ENCODE results near the gene NEK1. TPM values are rescaled to one million over a fixed set of nuclear protein-coding genes. Genes with fewer than 3 reads are reported as not detected.
A peak's percentile ranks its signal among the peaks of the same experiment; 100 is the strongest.

NEK1 gene
- total RNA-seq, 1 experiment from 2014 or later = 12.3 TPM

DNA sequence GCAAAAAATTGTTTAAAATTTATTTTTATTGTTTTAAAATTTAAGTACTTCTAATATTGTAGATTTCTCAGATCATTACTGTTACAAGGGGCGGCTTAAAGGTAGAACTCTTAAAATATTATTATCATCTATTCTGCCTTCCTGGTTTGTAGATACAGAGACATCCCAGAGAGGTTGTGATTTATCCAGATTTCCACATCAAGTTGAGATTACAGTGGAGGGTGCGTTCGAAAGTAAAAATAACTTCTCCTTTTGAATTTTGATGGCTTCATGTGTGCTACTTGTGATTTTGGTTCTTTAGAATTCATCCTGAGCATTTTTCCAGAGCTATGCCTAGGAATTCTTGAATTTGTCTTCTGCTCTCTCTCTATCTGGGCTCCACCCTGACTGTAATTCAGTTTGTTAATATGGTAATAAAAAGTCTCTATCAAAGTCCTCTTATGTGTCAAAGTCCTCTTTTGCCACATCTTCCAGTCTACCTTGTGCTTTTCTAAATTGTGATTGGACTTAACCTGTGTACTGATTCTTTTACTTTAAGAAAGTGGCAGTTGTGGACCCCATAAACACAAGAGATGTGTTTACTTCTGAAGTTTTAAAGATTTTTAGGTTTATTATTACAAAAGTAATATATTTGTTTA, 45.2 kb upstream of the NEK1 start:
- no peak overlapping the region for H2BK120ac ChIP-seq (ENCODE audit: low read depth, low read length, poor library complexity, severe bottlenecking)
- H2AFZ ChIP-seq (ENCODE audit: low read length) = no peak overlapping the region
- Mint-ChIP-seq H3K9me3 (no peaks in the 10 kb centered on the region), H3K27ac (peak overlapping the region in 1 of 3 experiments; percentile 82; a peak in 2 of 7 replicates), H3K4me1 (peaks cover 21 to 30% of the 10 kb centered on the region in 2 experiments), H3K27me3 (ENCODE audit: low read depth) (no peaks in the 10 kb centered on the region), H3K4me3 (no peak overlapping the region), H3K36me3 (ENCODE audit: insufficient read depth in 1 of 3, low read depth in 3 of 3) (peaks cover 0 to 11% (median 4%) of the 10 kb centered on the region in 3 experiments; a peak in 4 of 7 replicates)
- H4K20me1 ChIP-seq (ENCODE audit: control insufficient read depth, insufficient read depth, insufficient read length) = no peaks in the 10 kb centered on the region
- H3K14ac ChIP-seq (ENCODE audit: insufficient read depth, low read length) = no peak overlapping the region
- no peak overlapping the region for H2BK20ac ChIP-seq (ENCODE audit: low read depth, low read length, poor library complexity, severe bottlenecking)
- no CpG with 5 or more reads among the region's 3 CpGs for WGBS (ENCODE audit: extremely low coverage, insufficient read length, low lambda C conversion rate)
- no peak overlapping the region for H3K56ac ChIP-seq (ENCODE audit: insufficient read length, low read depth, low read length)
- H3K4ac ChIP-seq (ENCODE audit: low read depth, low read length) = no peak overlapping the region
- H2BK15ac ChIP-seq (ENCODE audit: low read depth, low read length) = no peak overlapping the region
- no peak for DNase-seq
- no peaks in the 10 kb centered on the region for H3K9me3 ChIP-seq (ENCODE audit: control insufficient read depth, low read depth, low read length)
- no peak overlapping the region for H2BK12ac ChIP-seq (ENCODE audit: insufficient read length, low read depth, low read length)
- H4K5ac ChIP-seq (ENCODE audit: insufficient read length, low read depth, low read length) = no peak overlapping the region
- no peaks in the 10 kb centered on the region for H3K79me2 ChIP-seq (ENCODE audit: insufficient read depth, low read length)
- no peak overlapping the region for H3K4me2 ChIP-seq (ENCODE audit: insufficient read depth, insufficient read length, low read length)
- TF ChIP-seq, protein P1, sequence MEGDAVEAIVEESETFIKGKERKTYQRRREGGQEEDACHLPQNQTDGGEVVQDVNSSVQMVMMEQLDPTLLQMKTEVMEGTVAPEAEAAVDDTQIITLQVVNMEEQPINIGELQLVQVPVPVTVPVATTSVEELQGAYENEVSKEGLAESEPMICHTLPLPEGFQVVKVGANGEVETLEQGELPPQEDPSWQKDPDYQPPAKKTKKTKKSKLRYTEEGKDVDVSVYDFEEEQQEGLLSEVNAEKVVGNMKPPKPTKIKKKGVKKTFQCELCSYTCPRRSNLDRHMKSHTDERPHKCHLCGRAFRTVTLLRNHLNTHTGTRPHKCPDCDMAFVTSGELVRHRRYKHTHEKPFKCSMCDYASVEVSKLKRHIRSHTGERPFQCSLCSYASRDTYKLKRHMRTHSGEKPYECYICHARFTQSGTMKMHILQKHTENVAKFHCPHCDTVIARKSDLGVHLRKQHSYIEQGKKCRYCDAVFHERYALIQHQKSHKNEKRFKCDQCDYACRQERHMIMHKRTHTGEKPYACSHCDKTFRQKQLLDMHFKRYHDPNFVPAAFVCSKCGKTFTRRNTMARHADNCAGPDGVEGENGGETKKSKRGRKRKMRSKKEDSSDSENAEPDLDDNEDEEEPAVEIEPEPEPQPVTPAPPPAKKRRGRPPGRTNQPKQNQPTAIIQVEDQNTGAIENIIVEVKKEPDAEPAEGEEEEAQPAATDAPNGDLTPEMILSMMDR (conservative IDR thresholded peaks at IDR 0.05) = no peak
- H3K79me1 ChIP-seq (ENCODE audit: insufficient read depth, low read depth, low read length, poor library complexity, severe bottlenecking) = no peaks in the 10 kb centered on the region
- H3K18ac ChIP-seq (ENCODE audit: insufficient read length, low read depth, low read length) = no peak overlapping the region
- H3K27ac ChIP-seq (ENCODE audit: insufficient read length, low read depth, low read length) = no peak overlapping the region
- no peak overlapping the region for H3K9ac ChIP-seq (ENCODE audit: extremely low read depth, insufficient read length, low read length)
- no peaks in the 10 kb centered on the region for H3K4me1 ChIP-seq (ENCODE audit: insufficient read depth, low read length)
- H3K23ac ChIP-seq (ENCODE audit: insufficient read length, low read depth, low read length) = no peak overlapping the region
- H4K91ac ChIP-seq (ENCODE audit: insufficient read length, low read depth, low read length) = no peak overlapping the region
- no peak overlapping the region for H2BK5ac ChIP-seq (ENCODE audit: insufficient read length, low read length)
- peaks cover 2% of the 10 kb centered on the region for H3K23me2 ChIP-seq (ENCODE audit: insufficient read length, low read depth, low read length, poor library complexity, severe bottlenecking)
- H3K27me3 ChIP-seq (ENCODE audit: insufficient read depth, low read length) = no peaks in the 10 kb centered on the region
- H3T11ph ChIP-seq (ENCODE audit: low read length) = no peak overlapping the region
- no peak overlapping the region for H2AK5ac ChIP-seq (ENCODE audit: insufficient read length, low read length)
- H4K8ac ChIP-seq (replicated peaks; ENCODE audit: insufficient read length, low read depth, low read length) = no peak overlapping the region

Data from H9 (cell line).